Osteocyte (in vitro differentiated cells): Measurements from ENCODE around the gene CATSPERE. TPM values are rescaled to one million over a fixed set of nuclear protein-coding genes. Genes with fewer than 3 reads are reported as not detected.

Experiments used
- DNase-seq: peaks from one replicate; pipeline ENCODE4 v3.0.0; 2021; ENCODE audit warnings: mixed read lengths; ENCODE audit not compliant: unreplicated experiment; ENCODE audit errors: extremely low spot score
- H3K27ac Mint-ChIP-seq: one replicate; pipeline ENCODE4 v1.8.0; 2021; ENCODE audit warnings: mild to moderate bottlenecking, mixed read lengths; ENCODE audit not compliant: unreplicated experiment
- H3K27me3 Mint-ChIP-seq: one replicate; pipeline ENCODE4 v1.8.0; 2021; ENCODE audit warnings: mixed read lengths; ENCODE audit not compliant: unreplicated experiment
- H3K36me3 Mint-ChIP-seq: one replicate; pipeline ENCODE4 v1.8.0; 2021; ENCODE audit warnings: mixed read lengths; ENCODE audit not compliant: unreplicated experiment
- H3K4me1 Mint-ChIP-seq: one replicate; pipeline ENCODE4 v1.8.0; 2021; ENCODE audit warnings: mixed read lengths; ENCODE audit not compliant: unreplicated experiment
- H3K4me3 Mint-ChIP-seq: one replicate; pipeline ENCODE4 v1.8.0; 2021; ENCODE audit warnings: mild to moderate bottlenecking, moderate library complexity, mixed read lengths; ENCODE audit not compliant: unreplicated experiment
- H3K9me3 Mint-ChIP-seq: one replicate; pipeline ENCODE4 v1.8.0; 2021; ENCODE audit warnings: mixed read lengths; ENCODE audit not compliant: unreplicated experiment
- total RNA-seq: library from RNA; stranded (reverse); gene quantifications from 2 replicates; pipeline ENCODE4 v1.2.1, GENCODE V29; 2021
- TF ChIP-seq, protein P1 (sequence below): fragments of 200-600 bp; sonication (generic); IDR thresholded peaks from 2 replicates; pipeline ENCODE4 v1.5.0; 2021; ENCODE audit warnings: antibody characterized with exemption, mild to moderate bottlenecking, moderate library complexity

CATSPERE gene
- total RNA-seq, 1 donor from 2014 or later: 1.2 TPM

DNA sequence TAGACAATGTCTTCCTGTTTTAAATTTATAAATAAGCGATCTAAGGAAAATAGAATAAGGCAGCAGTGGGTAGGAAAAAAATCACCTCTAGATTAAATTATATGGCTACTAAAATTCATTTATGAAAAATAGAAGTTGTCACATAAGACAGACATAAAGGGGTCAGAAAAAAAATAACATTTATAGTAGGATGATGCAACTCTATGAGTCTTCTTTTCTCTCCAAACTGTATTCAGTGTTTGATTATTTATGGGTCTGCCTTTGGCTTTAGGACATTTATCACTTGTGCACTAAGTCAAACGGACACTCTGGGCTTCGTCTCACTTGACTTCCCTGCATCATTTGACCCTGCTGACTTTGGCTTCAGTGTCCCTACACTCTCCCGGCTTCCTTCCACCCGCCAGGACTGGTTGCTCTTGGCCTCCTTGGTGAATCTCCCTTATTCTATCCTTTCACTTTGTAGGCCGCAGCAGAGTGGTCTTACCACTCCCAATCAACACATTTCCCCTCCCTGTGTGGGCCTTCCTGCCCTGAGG is 144.8 kb downstream of the CATSPERE start:
- TF ChIP-seq, protein P1, sequence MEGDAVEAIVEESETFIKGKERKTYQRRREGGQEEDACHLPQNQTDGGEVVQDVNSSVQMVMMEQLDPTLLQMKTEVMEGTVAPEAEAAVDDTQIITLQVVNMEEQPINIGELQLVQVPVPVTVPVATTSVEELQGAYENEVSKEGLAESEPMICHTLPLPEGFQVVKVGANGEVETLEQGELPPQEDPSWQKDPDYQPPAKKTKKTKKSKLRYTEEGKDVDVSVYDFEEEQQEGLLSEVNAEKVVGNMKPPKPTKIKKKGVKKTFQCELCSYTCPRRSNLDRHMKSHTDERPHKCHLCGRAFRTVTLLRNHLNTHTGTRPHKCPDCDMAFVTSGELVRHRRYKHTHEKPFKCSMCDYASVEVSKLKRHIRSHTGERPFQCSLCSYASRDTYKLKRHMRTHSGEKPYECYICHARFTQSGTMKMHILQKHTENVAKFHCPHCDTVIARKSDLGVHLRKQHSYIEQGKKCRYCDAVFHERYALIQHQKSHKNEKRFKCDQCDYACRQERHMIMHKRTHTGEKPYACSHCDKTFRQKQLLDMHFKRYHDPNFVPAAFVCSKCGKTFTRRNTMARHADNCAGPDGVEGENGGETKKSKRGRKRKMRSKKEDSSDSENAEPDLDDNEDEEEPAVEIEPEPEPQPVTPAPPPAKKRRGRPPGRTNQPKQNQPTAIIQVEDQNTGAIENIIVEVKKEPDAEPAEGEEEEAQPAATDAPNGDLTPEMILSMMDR: no peak
- no peaks in the 10 kb centered on the region for H3K4me1 Mint-ChIP-seq

DNA sequence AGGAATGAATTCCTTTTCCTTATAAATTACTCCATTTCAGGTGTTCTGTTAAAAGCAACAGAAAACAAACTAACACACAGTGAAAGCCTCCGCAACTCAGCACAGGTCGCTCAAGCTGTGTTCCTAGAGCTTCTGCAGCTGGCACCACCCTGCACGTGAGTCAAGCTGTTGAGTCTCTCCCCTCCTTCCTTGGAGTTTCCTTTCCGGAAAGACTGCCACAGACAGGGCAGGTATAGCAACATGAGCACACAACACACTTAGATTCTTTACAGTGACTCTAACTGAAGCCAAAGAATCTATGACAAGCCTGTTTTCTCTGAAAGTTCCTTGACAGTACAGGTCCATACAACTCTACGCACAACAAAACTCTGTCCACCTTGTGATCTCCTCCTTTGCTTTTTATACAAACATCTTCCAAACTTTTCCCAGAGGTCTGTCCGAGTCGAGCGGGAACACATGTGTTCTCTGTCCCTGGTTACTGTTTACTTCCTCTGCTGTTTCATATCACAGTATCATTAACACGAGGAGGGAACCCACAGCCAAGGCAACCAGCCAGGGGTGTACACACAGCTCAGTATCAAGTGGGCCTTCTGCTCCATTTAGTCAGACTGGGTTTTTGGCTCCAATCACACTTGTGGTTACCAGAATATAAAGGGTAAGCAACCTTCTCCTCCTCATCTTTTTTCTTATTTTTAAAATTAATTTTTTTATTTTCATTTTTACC is 153.2 kb downstream of the CATSPERE start:
- Mint-ChIP-seq H3K36me3 (peaks cover 3% of the 10 kb centered on the region), H3K27me3 (no peaks in the 10 kb centered on the region), H3K4me3 (no peak overlapping the region), H3K9me3 (no peaks in the 10 kb centered on the region), H3K4me1 (no peaks in the 10 kb centered on the region), H3K27ac (no peak overlapping the region)
- no peak for DNase-seq
- TF ChIP-seq, protein P1: no peak

More for the DNA sequence above, 144.8 kb downstream of the CATSPERE start:
- DNase-seq: no peak
- Mint-ChIP-seq H3K27me3 (peaks cover 2% of the 10 kb centered on the region), H3K36me3 (no peaks in the 10 kb centered on the region), H3K4me3 (no peak overlapping the region), H3K9me3 (no peaks in the 10 kb centered on the region), H3K27ac (no peak overlapping the region)

DNA sequence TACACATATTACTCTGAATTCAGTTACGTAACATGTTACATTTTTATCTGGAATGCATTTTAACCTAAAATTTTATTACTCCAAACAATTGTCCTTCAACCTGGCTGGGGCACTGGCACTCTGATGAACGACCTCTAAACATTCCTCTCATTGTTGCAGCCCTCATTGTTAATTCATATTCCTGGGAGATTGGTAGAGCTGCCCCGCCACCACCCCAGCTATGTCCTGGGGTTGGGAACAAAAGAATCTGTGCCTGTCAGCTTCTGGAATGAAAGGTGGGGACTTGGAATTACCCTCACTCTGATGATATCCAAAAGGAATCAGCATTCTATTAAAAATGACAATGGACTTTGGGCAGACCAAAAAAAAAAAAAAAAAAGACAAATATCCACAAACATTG is 153.8 kb downstream of the CATSPERE start:
- peaks cover 3% of the 10 kb centered on the region for H3K36me3 Mint-ChIP-seq
- H3K9me3 Mint-ChIP-seq: no peaks in the 10 kb centered on the region
- H3K27ac Mint-ChIP-seq: no peak overlapping the region
- TF ChIP-seq, protein P1: no peak
- H3K27me3 Mint-ChIP-seq: no peaks in the 10 kb centered on the region
- no peaks in the 10 kb centered on the region for H3K4me1 Mint-ChIP-seq
- DNase-seq: no peak
- H3K4me3 Mint-ChIP-seq: no peak overlapping the region

DNA sequence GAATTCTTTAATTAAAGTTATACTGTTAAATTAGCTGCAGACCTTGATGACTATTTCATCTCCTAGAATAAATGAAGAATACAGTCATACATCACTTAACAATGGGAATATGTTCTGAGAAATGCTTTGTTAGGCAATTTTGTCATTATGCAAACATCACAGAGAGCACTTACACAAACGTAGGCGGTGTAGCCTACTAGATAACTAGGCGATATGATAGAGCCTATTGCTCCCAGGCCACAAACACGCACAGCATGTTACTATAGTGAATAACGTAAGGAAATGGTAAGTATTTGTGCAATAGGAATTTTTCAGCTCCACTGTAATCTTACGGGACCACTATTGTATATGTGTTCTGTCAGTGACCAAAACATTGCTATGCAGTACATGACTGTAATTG is 154.2 kb downstream of the CATSPERE start:
- Mint-ChIP-seq H3K4me1 (no peaks in the 10 kb centered on the region), H3K4me3 (no peak overlapping the region), H3K27me3 (no peaks in the 10 kb centered on the region), H3K36me3 (peaks cover 3% of the 10 kb centered on the region), H3K27ac (no peak overlapping the region), H3K9me3 (no peaks in the 10 kb centered on the region)
- DNase-seq: no peak
- TF ChIP-seq, protein P1: no peak

DNA sequence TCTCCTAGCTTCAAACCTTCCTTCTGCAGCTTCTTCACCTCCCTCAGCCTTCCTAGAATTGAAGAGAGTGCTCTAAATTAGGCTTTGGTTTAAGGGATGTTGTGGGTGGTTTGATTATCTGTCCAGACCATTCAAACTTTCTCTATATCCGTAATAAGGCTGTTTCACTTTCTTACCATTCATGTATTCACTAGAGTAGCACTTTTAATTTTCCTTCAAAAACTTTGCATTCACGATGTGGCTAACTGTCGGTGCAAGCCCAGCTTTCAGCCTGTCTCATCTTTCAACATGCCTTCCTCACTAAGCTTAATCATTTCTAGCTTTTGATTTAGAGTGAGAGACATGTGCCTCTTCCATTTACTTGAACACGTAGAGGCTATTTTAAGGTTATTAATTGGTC is 165.6 kb downstream of the CATSPERE start:
- Mint-ChIP-seq H3K4me1 (no peaks in the 10 kb centered on the region), H3K36me3 (peaks cover 3% of the 10 kb centered on the region), H3K27me3 (peaks cover 14% of the 10 kb centered on the region), H3K27ac (no peak overlapping the region), H3K4me3 (no peak overlapping the region), H3K9me3 (peaks cover 5% of the 10 kb centered on the region)
- no peak for DNase-seq
- TF ChIP-seq, protein P1: no peak
